HEK293T (cell line): ENCODE data around the gene TCEANC2.

Source experiments
- CTCF ChIA-PET: fragments of 350-600 bp; formaldehyde crosslinking; extraction: SDS; loops from one replicate; lab custom pipeline; 2021; ENCODE audit warnings: antibody characterized with exemption, inconsistent platforms; lab: Yijun Ruan, JAX
- POLR2A ChIA-PET: fragments of 350-600 bp; formaldehyde crosslinking; extraction: SDS; loops from one replicate; lab custom pipeline; 2020; ENCODE audit warnings: antibody characterized with exemption, inconsistent platforms; lab: Yijun Ruan, JAX
- DNase-seq: peaks from one replicate; pipeline ENCODE4 v3.0.0; 2012; ENCODE audit warnings: mixed read lengths; ENCODE audit errors: extremely low spot score
- ARNT ChIP-seq: fragments of 450-650 bp; IDR thresholded peaks from 2 replicates; pipeline ENCODE4 v1.6.1; 2017; ENCODE audit warnings: mild to moderate bottlenecking
- BHLHE40 ChIP-seq: fragments of 450-650 bp; IDR thresholded peaks from 2 replicates; pipeline ENCODE4 v1.6.1; 2016; ENCODE audit warnings: mild to moderate bottlenecking, moderate library complexity, borderline replicate concordance
- CTBP1 ChIP-seq: fragments of 450-650 bp; IDR thresholded peaks from 2 replicates; pipeline ENCODE4 v1.6.1; 2016; ENCODE audit warnings: borderline replicate concordance
- ELF4 ChIP-seq: fragments of 450-650 bp; IDR thresholded peaks from 2 replicates; pipeline ENCODE4 v1.6.1; 2017; ENCODE audit warnings: antibody characterized with exemption
- FOXA1 ChIP-seq: fragments of 450-650 bp; IDR thresholded peaks from 2 replicates; pipeline ENCODE4 v1.6.1; 2016; ENCODE audit warnings: mild to moderate bottlenecking
- FOXK2 ChIP-seq: fragments of 450-650 bp; IDR thresholded peaks from 2 replicates; pipeline ENCODE4 v1.6.1; 2016; ENCODE audit warnings: mild to moderate bottlenecking
- FOXM1 ChIP-seq: fragments of 450-650 bp; IDR thresholded peaks from 2 replicates; pipeline ENCODE4 v1.6.1; 2017; ENCODE audit warnings: mild to moderate bottlenecking, borderline replicate concordance
- HDGF ChIP-seq: fragments of 450-650 bp; IDR thresholded peaks from 2 replicates; pipeline ENCODE4 v1.6.1; 2017; ENCODE audit warnings: antibody characterized with exemption, borderline replicate concordance
- L3MBTL2 ChIP-seq: fragments of 450-650 bp; conservative IDR thresholded peaks from 2 replicates; pipeline ENCODE4 v1.6.1; 2016; ENCODE audit warnings: mild to moderate bottlenecking
- LEF1 ChIP-seq: fragments of 450-650 bp; IDR thresholded peaks from 2 replicates; pipeline ENCODE4 v1.6.1; 2017; ENCODE audit warnings: mild to moderate bottlenecking, borderline replicate concordance
- NFRKB ChIP-seq: fragments of 450-650 bp; IDR thresholded peaks from 2 replicates; pipeline ENCODE4 v1.6.1; 2016; ENCODE audit warnings: mild to moderate bottlenecking, moderate library complexity
- PKNOX1 ChIP-seq: fragments of 450-650 bp; IDR thresholded peaks from 2 replicates; pipeline ENCODE4 v1.6.1; 2016
- SP1 ChIP-seq: fragments of 450-650 bp; IDR thresholded peaks from 2 replicates; pipeline ENCODE4 v1.6.1; 2017
- SUZ12 ChIP-seq: fragments of 450-650 bp; IDR thresholded peaks from 2 replicates; pipeline ENCODE4 v1.6.1; 2016; ENCODE audit warnings: mild to moderate bottlenecking
- TARDBP ChIP-seq: fragments of 450-650 bp; IDR thresholded peaks from 2 replicates; pipeline ENCODE4 v1.6.1; 2016
- ZNF384 ChIP-seq: fragments of 450-650 bp; IDR thresholded peaks from 2 replicates; pipeline ENCODE4 v1.6.1; 2016

The TCEANC2 gene

GRCh38 chr1:54122992-54123391 lies 69.6 kb downstream of the TCEANC2 start:
- CTCF ChIA-PET = interaction anchor here (0.9 to 1.0 kb wide), 3 partner anchors 11 to 19 kb away, joined by 3 read pairs; no protein-coding TSS in a partner anchor
- DNase-seq = no peak
- POLR2A ChIA-PET = interaction anchor here (1.1 kb wide), 1 partner anchor 77 kb away, joined by 4 read pairs; the partner anchor contains the start of genes CYB5RL and MRPL37

GRCh38 chr1:54124472-54124871 lies 71.1 kb downstream of the TCEANC2 start:
- no peak for DNase-seq
- ChIA-PET POLR2A (interaction anchor here (1.0 kb wide), 1 partner anchor 59 kb away, joined by 3 read pairs; no protein-coding TSS in a partner anchor), CTCF (no interaction called here)
- TF ChIP-seq HDGF (no peak), ZNF384 (no peak), NFRKB (no peak)

More at GRCh38 chr1:54122992-54123391, 69.6 kb downstream of the TCEANC2 start:
- no peak for TF ChIP-seq ARNT
- no peak for TF ChIP-seq PKNOX1
- TF ChIP-seq BHLHE40 = no peak

- CTCF ChIA-PET = no interaction called here
- DNase-seq = no peak
- POLR2A ChIA-PET = interaction anchor here (1.0 kb wide), 1 partner anchor 59 kb away, joined by 3 read pairs; no protein-coding TSS in a partner anchor
- TF ChIP-seq SUZ12 (no peak), ARNT (no peak), FOXM1 (no peak), ZNF384 (no peak), FOXK2 (no peak), NFRKB (no peak), PKNOX1 (no peak), HDGF (no peak), TARDBP (no peak), ELF4 (no peak), SP1 (no peak), FOXA1 (no peak), BHLHE40 (no peak), CTBP1 (no peak), L3MBTL2 (no peak), LEF1 (no peak)
Observed at GRCh38 chr1:54124906-54125305, 71.5 kb downstream of the TCEANC2 start.

GRCh38 chr1:54125386-54126070 lies 72.1 kb downstream of the TCEANC2 start:
- no peak for DNase-seq
- TF ChIP-seq L3MBTL2 (no peak), BHLHE40 (no peak), SUZ12 (no peak), ARNT (0 out of 2 replicates have a peak, but pooled peaks have one; percentile 5)
- ChIA-PET CTCF (interaction anchor here (0.5 kb wide), 1 partner anchor 13 kb away, joined by 3 read pairs; no protein-coding TSS in a partner anchor), POLR2A (interaction anchor here (1.0 kb wide), 1 partner anchor 60 kb away, joined by 3 read pairs; no protein-coding TSS in a partner anchor)

- CTCF ChIA-PET = no interaction called here
- no peak for DNase-seq
- TF ChIP-seq SUZ12 = no peak
- TF ChIP-seq NFRKB = no peak
- TF ChIP-seq SP1 = no peak
- no peak for TF ChIP-seq TARDBP
- TF ChIP-seq BHLHE40 = no peak
- TF ChIP-seq FOXK2 = no peak
- no peak for TF ChIP-seq ZNF384
- TF ChIP-seq FOXM1 = no peak
- TF ChIP-seq L3MBTL2 = no peak
- no peak for TF ChIP-seq ELF4
- TF ChIP-seq ARNT = no peak
- TF ChIP-seq PKNOX1 = no peak
- POLR2A ChIA-PET = no interaction called here
Observed at GRCh38 chr1:54126271-54126815, 72.9 kb downstream of the TCEANC2 start.

- TF ChIP-seq BHLHE40 = no peak
- TF ChIP-seq LEF1 = no peak
- TF ChIP-seq FOXM1 = no peak
- no peak for TF ChIP-seq HDGF
- TF ChIP-seq ELF4 = no peak
- no peak for TF ChIP-seq ZNF384
- no peak for TF ChIP-seq L3MBTL2
- TF ChIP-seq CTBP1 = no peak
- no peak for TF ChIP-seq TARDBP
- TF ChIP-seq FOXK2 = no peak
- CTCF ChIA-PET = no interaction called here
- POLR2A ChIA-PET = interaction anchor here (0.7 kb wide), 1 partner anchor 15 kb away, joined by 3 read pairs; no protein-coding TSS in a partner anchor
Observed at GRCh38 chr1:54127594-54128300, 74.3 kb downstream of the TCEANC2 start.

More at GRCh38 chr1:54127594-54128300, 74.3 kb downstream of the TCEANC2 start:
- no peak for DNase-seq
